Fibroblast of the aortic adventitia (primary cell): Measurements from ENCODE around the gene NVL. TPM values are rescaled to one million over a fixed set of nuclear protein-coding genes. Genes with fewer than 3 reads are reported as not detected.
"Not testable (repeated sequence)": the region's sequence is repeated elsewhere in the genome, so short reads cannot be mapped to it uniquely, and the experiment has no call there.

Source experiments
- DNase-seq: peaks from one replicate; pipeline ENCODE4 v3.0.0-alpha.2; 2010; ENCODE audit warnings: low read depth
- H3K4me3 ChIP-seq: 2 replicates; pipeline ENCODE4 v1.5.1; 2011; ENCODE audit warnings: low read depth, mild to moderate bottlenecking, control low read depth, low read length, moderate library complexity
- total RNA-seq: library from RNA; depleted of rRNA; stranded (reverse); fragments of >200 nt; gene quantifications from 2 replicates; pipeline ENCODE4 v1.2.3, GENCODE V29; 2012; ENCODE audit warnings: low replicate concordance
- TF ChIP-seq, protein P1 (sequence below): IDR thresholded peaks from 2 replicates; pipeline ENCODE4 v1.5.1; 2011; ENCODE audit warnings: mild to moderate bottlenecking, low read length, control low read depth, inconsistent platforms; ENCODE audit not compliant: insufficient read depth

NVL gene
- total RNA-seq, 1 donor, result 27.7 TPM

- DNase-seq, result no peak
- no peak overlapping the region for H3K4me3 ChIP-seq
- TF ChIP-seq, protein P1, sequence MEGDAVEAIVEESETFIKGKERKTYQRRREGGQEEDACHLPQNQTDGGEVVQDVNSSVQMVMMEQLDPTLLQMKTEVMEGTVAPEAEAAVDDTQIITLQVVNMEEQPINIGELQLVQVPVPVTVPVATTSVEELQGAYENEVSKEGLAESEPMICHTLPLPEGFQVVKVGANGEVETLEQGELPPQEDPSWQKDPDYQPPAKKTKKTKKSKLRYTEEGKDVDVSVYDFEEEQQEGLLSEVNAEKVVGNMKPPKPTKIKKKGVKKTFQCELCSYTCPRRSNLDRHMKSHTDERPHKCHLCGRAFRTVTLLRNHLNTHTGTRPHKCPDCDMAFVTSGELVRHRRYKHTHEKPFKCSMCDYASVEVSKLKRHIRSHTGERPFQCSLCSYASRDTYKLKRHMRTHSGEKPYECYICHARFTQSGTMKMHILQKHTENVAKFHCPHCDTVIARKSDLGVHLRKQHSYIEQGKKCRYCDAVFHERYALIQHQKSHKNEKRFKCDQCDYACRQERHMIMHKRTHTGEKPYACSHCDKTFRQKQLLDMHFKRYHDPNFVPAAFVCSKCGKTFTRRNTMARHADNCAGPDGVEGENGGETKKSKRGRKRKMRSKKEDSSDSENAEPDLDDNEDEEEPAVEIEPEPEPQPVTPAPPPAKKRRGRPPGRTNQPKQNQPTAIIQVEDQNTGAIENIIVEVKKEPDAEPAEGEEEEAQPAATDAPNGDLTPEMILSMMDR, result no peak
Measured at GRCh38 chr1:224317383-224318045, 12.5 kb downstream of the NVL start.

DNA sequence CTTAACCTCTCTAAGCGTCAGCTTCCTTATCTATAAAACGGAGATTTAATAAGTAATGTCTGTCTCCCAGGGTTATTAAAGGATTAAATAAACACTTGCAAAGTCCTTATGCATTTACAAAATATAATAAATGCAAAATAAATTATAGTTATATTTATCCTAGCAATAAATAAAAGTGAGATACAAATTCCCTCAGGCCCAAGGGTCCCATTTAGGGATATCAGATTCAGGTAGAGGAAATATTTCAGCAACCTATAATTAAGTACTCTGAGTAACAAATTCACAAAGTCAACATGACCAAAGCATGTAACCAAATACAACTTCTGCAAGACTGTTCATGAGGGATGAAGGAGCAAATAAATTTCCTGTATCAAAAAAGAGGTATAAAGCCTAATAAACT, 17.9 kb downstream of the NVL start:
- TF ChIP-seq, protein P1, result no peak
- no peak for DNase-seq
- H3K4me3 ChIP-seq, result no peak overlapping the region

DNA sequence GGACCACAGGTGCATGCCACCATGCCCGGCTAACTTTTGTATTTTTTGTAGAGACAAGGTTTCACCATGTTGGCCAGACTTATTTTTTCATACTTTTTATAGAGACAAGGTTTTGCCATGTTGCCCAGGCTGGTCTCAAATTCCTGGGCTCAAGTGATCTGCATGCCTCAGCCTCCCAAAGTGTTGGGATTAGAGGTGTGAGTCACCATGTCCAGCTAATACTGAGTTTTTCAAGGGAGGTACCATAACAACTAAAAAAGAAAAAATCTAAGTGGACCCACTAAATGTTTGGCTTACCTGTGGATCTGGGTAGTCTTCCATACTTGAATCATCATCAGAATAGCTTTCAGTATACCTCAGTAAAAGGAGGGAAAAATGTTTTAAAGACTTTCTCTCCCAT, 18.5 kb downstream of the NVL start:
- DNase-seq, H3K4me3 ChIP-seq: not testable (repeated sequence)

- H3K4me3 ChIP-seq, result no peak overlapping the region
- TF ChIP-seq, protein P1, result no peak
- no peak for DNase-seq
Measured at GRCh38 chr1:224308064-224308463, 21.9 kb downstream of the NVL start.

DNA sequence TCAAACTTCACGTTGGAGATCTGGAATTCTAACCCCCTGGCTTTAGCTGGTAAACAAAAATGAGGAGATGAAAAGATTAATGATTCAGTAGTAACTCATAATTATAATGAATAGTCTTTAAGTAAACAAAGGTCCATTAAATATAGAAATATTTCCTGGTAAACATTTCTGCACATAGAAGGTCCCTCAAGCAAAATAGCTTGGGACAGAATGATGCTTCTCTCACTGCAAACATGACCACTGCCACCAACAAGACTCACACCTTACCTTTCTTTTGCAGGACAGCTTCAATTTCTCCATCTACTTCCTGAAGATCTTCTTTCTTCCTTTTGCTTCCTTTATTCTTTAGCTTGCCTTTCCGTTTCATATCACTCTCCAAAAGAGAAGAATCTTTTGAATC, 25.2 kb downstream of the NVL start:
- DNase-seq, result no peak
- H3K4me3 ChIP-seq, result no peak overlapping the region
- TF ChIP-seq, protein P1, result no peak

- no peak for DNase-seq
Measured at GRCh38 chr1:224302947-224303346, 27.0 kb downstream of the NVL start.

GRCh38 chr1:224301391-224301790, 28.6 kb downstream of the NVL start:
- DNase-seq, result no peak
- no peak overlapping the region for H3K4me3 ChIP-seq
- TF ChIP-seq, protein P1, result no peak

More at GRCh38 chr1:224302947-224303346, 27.0 kb downstream of the NVL start:
- TF ChIP-seq, protein P1, result no peak
- H3K4me3 ChIP-seq, result no peak overlapping the region
